ENCODE measurements around the gene MGP. TPM values are rescaled to one million over a fixed set of nuclear protein-coding genes. Genes with fewer than 3 reads are reported as not detected.

The MGP gene
- total and polyA plus RNA-seq, 3 experiments from 2014 or later, result not detected

DNA sequence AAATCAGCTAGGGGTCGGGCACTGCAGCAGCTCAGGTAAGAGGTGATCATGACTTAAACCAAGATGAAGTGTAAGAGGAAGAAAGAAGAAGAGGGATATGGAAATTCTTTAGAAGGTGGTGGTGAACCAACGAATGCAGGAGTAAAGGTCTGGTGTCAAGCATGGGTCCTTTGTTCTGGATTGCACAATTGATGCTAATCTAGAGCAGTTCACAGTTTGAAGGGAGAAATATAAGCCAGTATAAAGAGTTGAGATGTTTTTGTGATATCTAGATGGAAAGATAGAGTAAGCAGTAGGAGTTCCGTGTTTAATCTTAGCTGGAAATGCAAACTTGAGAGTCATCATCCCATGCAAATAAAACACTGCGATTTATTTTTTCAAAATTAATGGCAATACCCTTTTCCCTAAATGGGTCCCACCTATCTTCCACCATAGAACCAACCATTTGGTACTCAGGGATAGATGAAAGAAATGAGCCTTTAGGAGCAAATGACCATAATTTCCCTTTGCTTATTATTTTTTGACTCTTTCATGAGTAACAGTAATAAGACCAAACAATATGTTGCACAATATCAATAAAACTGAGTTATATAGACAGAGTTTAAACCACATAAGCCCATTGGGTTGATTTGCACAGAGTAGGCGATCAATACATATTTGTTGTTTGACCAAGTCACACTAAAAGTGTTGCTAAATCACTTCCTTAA lies 15.0 kb upstream of the MGP start:
- ChIA-PET CTCF (no interaction called here), POLR2A (no interaction called here)
- H3K27ac Mint-ChIP-seq, result no peak overlapping the region
- no peaks in the 10 kb centered on the region for H3K36me3 Mint-ChIP-seq
- no peak overlapping the region for H3K4me3 Mint-ChIP-seq
- H3K4me3 ChIP-seq (ENCODE audit: low read length), result no peak overlapping the region
- peaks cover 3 to 13% (median 10%) of the 10 kb centered on the region in 3 donors for H3K4me1 Mint-ChIP-seq
- DNase-seq, result no peak
- H3K9me3 ChIP-seq (ENCODE audit: low read length), result no peaks in the 10 kb centered on the region
- H3K27me3 Mint-ChIP-seq, result no peaks in the 10 kb centered on the region
- H3K9me3 Mint-ChIP-seq, result no peaks in the 10 kb centered on the region
- no peak overlapping the region for H3K27ac ChIP-seq (ENCODE audit: low read depth, low read length)
- no peaks in the 10 kb centered on the region for H3K36me3 ChIP-seq (ENCODE audit: insufficient read depth, low read length)
- no peaks in the 10 kb centered on the region for H3K27me3 ChIP-seq (ENCODE audit: insufficient read depth, low read length, poor library complexity, severe bottlenecking)
- no peaks in the 10 kb centered on the region for H3K4me1 ChIP-seq (ENCODE audit: insufficient read depth, low read length)

DNA sequence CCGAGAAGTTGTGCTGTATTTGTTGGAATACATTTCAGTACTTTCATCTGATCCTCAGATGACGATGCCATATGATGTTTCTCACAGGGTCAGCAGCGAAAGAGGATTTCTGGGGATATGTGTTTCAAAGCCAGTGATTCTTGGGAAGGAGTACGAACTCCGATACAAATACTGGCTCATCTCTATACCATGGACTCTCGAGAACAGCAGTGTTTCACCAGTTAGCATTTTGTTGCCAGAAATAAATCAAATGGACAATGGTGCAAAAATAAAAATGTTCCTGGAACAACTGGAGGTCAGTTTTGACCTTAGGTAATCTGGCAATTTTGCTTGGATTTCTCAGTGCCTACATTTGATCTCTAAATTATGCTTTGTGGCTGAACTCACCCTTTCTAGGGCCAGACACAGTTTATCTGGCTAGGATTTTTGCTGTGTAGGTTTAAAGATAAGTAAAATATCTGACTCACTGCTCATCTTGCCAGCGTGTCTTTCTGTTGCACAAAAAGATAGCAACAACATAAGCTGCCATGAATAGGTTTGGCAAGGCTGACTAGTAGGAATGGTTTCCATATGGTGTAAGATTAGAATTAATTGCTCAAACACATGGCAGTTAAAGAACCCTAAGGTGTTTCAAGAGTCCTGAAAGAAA lies 11.0 kb upstream of the MGP start:
- DNase-seq, result no peak
- H3K4me1 ChIP-seq (ENCODE audit: insufficient read depth, low read length), result no peaks in the 10 kb centered on the region
- H3K27ac ChIP-seq (ENCODE audit: low read depth, low read length), result no peak overlapping the region
- Mint-ChIP-seq H3K4me1 (peaks cover 0 to 2% (median 0%) of the 10 kb centered on the region in 3 donors), H3K36me3 (no peaks in the 10 kb centered on the region), H3K27ac (no peak overlapping the region), H3K4me3 (no peak overlapping the region), H3K9me3 (no peaks in the 10 kb centered on the region), H3K27me3 (no peaks in the 10 kb centered on the region)
- CTCF ChIA-PET, result no interaction called here
- POLR2A ChIA-PET, result no interaction called here
- H3K36me3 ChIP-seq (ENCODE audit: insufficient read depth, low read length), result no peaks in the 10 kb centered on the region
- no peak overlapping the region for H3K4me3 ChIP-seq (ENCODE audit: low read length)
- no peaks in the 10 kb centered on the region for H3K27me3 ChIP-seq (ENCODE audit: insufficient read depth, low read length, poor library complexity, severe bottlenecking)
- no peaks in the 10 kb centered on the region for H3K9me3 ChIP-seq (ENCODE audit: low read length)

DNA sequence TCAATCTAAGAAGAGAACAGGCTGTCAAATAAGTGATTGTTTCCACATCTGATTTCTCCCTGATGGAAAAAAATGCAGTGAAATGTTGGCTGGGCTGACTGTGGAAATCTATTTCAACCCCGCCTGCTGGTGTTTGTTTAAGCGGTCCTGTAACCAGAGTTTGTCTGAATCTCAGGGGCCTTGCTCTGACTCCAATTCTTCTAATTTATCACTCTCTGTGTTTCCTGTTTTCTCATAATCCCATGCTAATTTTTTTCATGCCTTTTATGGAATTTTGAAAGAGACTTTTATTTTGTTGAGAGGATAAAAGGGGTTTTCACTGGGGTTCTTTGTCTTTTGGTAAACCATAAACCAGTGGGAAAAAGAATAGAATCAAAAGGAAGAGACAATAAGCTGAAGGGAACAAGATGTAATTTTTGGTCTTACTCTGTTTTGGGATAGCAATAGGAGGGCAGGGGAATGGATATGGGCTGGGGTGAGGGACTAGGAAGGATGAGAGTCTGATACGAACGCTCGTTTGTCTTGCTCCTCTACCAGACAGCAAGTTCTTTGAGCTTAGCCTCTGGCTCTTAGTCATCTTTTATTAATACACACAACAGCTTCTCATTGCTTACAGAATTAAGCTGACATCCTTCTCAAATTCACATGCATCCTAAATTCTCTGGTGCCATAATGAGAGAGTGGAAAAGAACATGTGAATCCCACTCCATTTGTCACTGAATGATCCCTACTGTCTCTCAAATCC lies 8.0 kb upstream of the MGP start:
- ChIA-PET CTCF (no interaction called here), POLR2A (no interaction called here)
- Mint-ChIP-seq H3K27ac (no peak overlapping the region), H3K9me3 (no peaks in the 10 kb centered on the region), H3K27me3 (peaks cover 0 to 2% of the 10 kb centered on the region in 2 donors), H3K4me1 (no peaks in the 10 kb centered on the region), H3K36me3 (no peaks in the 10 kb centered on the region), H3K4me3 (no peak overlapping the region)
- Histone ChIP-seq H3K27me3 (ENCODE audit: insufficient read depth, low read length, poor library complexity, severe bottlenecking) (no peaks in the 10 kb centered on the region), H3K4me3 (ENCODE audit: low read length) (no peak overlapping the region), H3K27ac (ENCODE audit: low read depth, low read length) (no peak overlapping the region), H3K4me1 (ENCODE audit: insufficient read depth, low read length) (no peaks in the 10 kb centered on the region), H3K36me3 (ENCODE audit: insufficient read depth, low read length) (no peaks in the 10 kb centered on the region), H3K9me3 (ENCODE audit: low read length) (no peaks in the 10 kb centered on the region)
- DNase-seq, result no peak

DNA sequence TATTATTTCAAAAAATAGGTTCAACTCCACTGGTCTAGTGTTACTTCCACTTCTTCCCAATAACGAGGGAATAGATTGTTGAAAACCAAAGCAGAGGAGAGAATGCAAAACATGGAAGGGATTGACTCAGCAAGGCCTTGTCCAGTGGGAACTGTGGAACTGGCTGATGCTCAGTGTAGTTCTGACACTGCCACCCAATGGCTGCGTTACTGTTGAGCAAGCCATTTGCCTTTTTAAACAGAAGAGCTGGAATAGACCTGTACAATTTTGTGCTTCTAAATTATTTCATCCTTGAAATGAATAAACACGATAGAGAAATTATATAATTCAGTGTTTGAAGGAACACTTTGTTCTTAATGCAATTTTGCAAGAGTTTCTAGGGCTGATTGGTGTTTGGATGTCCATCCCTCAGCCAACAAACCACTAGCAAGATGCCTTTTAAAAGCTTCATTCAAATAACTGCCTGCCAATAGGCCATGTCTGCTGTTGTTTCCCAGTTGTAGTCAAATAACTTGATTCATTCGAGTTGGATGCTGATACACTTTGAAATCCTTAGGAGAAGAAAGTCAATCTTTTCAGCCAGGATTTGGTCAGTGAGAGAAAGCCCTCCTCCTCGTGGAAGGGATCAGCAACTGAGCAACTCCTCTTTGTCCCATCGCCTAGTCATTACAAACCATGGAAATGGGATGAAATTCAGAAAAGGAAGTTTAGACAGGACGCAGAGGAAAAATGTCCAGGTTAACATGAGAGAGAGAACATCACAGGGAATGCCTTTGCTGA lies 7.3 kb upstream of the MGP start:
- Mint-ChIP-seq H3K36me3 (no peaks in the 10 kb centered on the region), H3K27me3 (peaks cover 3 to 5% of the 10 kb centered on the region in 2 donors), H3K4me3 (no peak overlapping the region), H3K4me1 (no peaks in the 10 kb centered on the region), H3K9me3 (no peaks in the 10 kb centered on the region), H3K27ac (no peak overlapping the region)
- POLR2A ChIA-PET, result no interaction called here
- Histone ChIP-seq H3K9me3 (ENCODE audit: low read length) (no peaks in the 10 kb centered on the region), H3K4me3 (ENCODE audit: low read length) (no peak overlapping the region), H3K4me1 (ENCODE audit: insufficient read depth, low read length) (no peaks in the 10 kb centered on the region), H3K27me3 (ENCODE audit: insufficient read depth, low read length, poor library complexity, severe bottlenecking) (no peaks in the 10 kb centered on the region), H3K36me3 (ENCODE audit: insufficient read depth, low read length) (no peaks in the 10 kb centered on the region), H3K27ac (ENCODE audit: low read depth, low read length) (no peak overlapping the region)
- DNase-seq, result no peak
- CTCF ChIA-PET, result no interaction called here

DNA sequence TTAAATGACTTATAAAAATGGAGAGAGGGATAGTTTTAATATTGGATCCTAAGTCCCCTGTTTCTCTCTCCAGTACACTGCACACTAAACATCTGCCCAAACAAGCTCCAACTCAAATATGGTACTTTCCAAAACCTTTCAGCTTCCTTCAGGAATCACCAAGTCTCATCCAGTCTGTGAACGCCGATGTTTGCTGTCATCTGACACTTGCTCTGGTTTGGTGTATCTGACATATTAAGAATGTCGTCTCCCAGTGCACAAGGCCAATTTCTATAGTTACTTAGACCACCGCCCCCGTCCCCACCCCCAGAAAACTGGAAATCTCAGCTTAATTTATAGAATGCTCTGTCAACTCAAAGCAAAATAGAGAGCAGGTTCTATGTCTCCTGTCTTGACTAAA lies 5.0 kb upstream of the MGP start:
- CTCF ChIA-PET, result interaction anchor here (1.0 kb wide), 1 partner anchor 18 kb away, joined by 3 read pairs; no protein-coding TSS in a partner anchor
- Mint-ChIP-seq H3K9me3 (no peaks in the 10 kb centered on the region), H3K36me3 (no peaks in the 10 kb centered on the region), H3K27me3 (peaks cover 11 to 23% of the 10 kb centered on the region in 2 donors), H3K4me3 (no peak overlapping the region), H3K27ac (no peak overlapping the region), H3K4me1 (peaks cover 2 to 10% (median 9%) of the 10 kb centered on the region in 3 donors)
- Histone ChIP-seq H3K27ac (ENCODE audit: low read depth, low read length) (no peak overlapping the region), H3K4me1 (ENCODE audit: insufficient read depth, low read length) (peaks cover 1% of the 10 kb centered on the region), H3K4me3 (ENCODE audit: low read length) (no peak overlapping the region), H3K27me3 (ENCODE audit: insufficient read depth, low read length, poor library complexity, severe bottlenecking) (no peaks in the 10 kb centered on the region), H3K36me3 (ENCODE audit: insufficient read depth, low read length) (no peaks in the 10 kb centered on the region), H3K9me3 (ENCODE audit: low read length) (no peaks in the 10 kb centered on the region)
- DNase-seq, result no peak
- POLR2A ChIA-PET, result no interaction called here

DNA sequence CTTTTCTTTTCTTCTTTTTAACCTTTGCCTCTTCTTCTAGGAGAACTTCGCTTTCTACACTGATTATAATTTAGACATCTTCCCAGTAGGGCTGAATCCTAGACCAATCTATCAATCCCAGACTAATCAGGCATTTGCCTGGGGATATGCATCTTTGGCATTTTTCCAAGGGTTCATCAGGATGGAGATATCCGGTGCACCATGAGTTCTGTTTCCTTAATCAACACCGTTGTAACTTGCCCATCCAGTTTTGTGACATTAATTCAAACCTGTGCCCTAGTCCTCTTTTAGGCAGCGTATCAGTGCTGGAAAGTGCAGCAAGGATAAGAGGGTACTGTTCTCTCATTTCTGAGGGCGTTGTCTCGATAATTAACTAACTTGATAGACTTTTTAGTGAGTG lies 617 bp upstream of the MGP start:
- no peaks in the 10 kb centered on the region for H3K27me3 ChIP-seq (ENCODE audit: insufficient read depth, low read length, poor library complexity, severe bottlenecking)
- Mint-ChIP-seq H3K27me3 (peaks cover 15 to 30% of the 10 kb centered on the region in 2 donors), H3K27ac (no peak overlapping the region), H3K36me3 (no peaks in the 10 kb centered on the region), H3K4me1 (peaks cover 17 to 28% (median 24%) of the 10 kb centered on the region in 3 donors), H3K9me3 (no peaks in the 10 kb centered on the region), H3K4me3 (no peak overlapping the region)
- no peak for DNase-seq
- ChIA-PET POLR2A (no interaction called here), CTCF (interaction anchor here (1.4 kb wide), 1 partner anchor 116 kb away, joined by 3 read pairs; a partner anchor contains a TSS)
- no peaks in the 10 kb centered on the region for H3K9me3 ChIP-seq (ENCODE audit: low read length)
- peaks cover 20% of the 10 kb centered on the region for H3K4me1 ChIP-seq (ENCODE audit: insufficient read depth, low read length)
- no peak overlapping the region for H3K27ac ChIP-seq (ENCODE audit: low read depth, low read length)
- no peaks in the 10 kb centered on the region for H3K36me3 ChIP-seq (ENCODE audit: insufficient read depth, low read length)
- H3K4me3 ChIP-seq (ENCODE audit: low read length), result no peak overlapping the region

DNA sequence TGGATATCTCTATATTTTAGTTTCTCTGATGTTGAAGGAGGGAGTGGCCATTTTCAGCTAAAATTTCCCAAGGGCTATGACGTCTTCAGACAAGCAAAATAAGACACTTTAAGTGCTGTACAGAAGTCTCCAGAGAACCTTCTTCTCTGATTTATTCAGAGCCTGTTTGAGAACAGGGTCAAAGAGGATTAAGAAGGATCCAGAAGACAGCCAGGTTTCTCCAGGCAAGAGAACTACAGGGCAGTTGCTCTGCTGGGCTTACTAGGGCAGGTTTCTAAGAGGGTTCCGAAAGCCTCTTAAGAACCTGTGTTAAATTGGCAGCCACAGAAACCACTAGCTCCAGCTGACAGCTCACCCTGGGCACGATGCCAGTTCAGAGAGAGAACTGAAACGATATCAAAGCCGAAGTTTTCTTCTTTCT lies 1.2 kb downstream of the MGP start:
- H3K27me3 ChIP-seq (ENCODE audit: insufficient read depth, low read length, poor library complexity, severe bottlenecking), result no peaks in the 10 kb centered on the region
- H3K9me3 ChIP-seq (ENCODE audit: low read length), result no peaks in the 10 kb centered on the region
- H3K4me1 ChIP-seq (ENCODE audit: insufficient read depth, low read length), result peaks cover 28% of the 10 kb centered on the region
- H3K9me3 Mint-ChIP-seq, result no peaks in the 10 kb centered on the region
- peak overlapping the region; percentile 2 to 71 (median 55) for H3K4me3 Mint-ChIP-seq
- peak; percentile 67 to 90 (median 82) for DNase-seq
- CTCF ChIA-PET, result interaction anchor here (0.7 to 1.0 kb wide), 2 partner anchors 12 to 39 kb away, joined by 3 to 5 read pairs; no protein-coding TSS in a partner anchor
- no peak overlapping the region for H3K27ac ChIP-seq (ENCODE audit: low read depth, low read length)
- H3K4me3 ChIP-seq (ENCODE audit: low read length), result no peak overlapping the region
- peak overlapping the region in 6 of 8 donors; percentile 15 to 81 (median 66) for H3K27ac Mint-ChIP-seq
- no peaks in the 10 kb centered on the region for H3K36me3 ChIP-seq (ENCODE audit: insufficient read depth, low read length)
- peaks cover 15 to 34% of the 10 kb centered on the region in 2 donors for H3K27me3 Mint-ChIP-seq
- POLR2A ChIA-PET, result interaction anchor here (0.6 to 1.4 kb wide), 3 partner anchors 72 to 350 kb away, joined by 3 to 5 read pairs (median 4); partner anchors contain the start of genes C12orf60 and WBP11
- peaks cover 32 to 39% (median 35%) of the 10 kb centered on the region in 3 donors for H3K4me1 Mint-ChIP-seq
- H3K36me3 Mint-ChIP-seq, result peaks cover 0 to 3% (median 0%) of the 10 kb centered on the region in 3 donors
